ENCODE measurements around the gene GPLD1.
"Not testable (repeated sequence)": the region's sequence is repeated elsewhere in the genome, so short reads cannot be mapped to it uniquely, and the experiment has no call there.

The GPLD1 gene

DNA sequence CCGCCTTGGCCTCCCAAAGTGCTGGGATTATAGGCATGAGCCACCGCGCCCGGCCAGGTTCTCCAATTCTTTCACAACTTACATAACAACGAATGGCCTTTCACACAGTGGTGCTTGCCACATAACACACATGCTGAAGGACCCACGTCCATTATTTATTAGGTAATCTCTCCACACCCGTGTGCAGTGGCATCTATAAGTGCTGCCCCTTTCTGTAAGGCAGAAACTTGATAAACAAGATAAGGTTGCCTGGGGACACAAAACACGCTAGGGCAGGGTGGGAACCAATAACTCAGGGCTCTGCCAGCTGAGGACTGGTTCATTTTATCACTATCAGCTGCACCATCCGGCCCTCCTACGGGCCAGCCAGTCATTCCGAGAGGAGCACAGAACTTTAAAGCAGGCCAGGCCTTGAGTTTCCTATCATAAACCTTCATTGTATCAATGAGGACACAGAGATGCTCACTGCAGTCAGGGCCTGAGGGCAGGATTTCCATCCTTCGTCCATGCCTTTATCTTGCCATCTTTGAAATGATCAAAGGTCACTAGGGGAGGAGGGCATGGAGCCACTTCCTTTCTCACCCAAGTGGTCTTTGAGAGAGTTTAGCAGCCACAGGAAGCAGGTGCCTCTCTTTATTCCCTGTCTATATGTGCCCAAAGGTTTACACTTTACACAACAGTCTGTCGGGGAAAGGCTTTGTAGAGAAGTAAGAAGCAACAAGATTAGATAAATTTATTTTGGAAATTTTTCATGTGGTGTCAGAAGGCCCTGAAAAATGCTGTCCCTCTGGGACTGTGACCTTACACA, 37.6 kb downstream of the GPLD1 start:
- no peak for DNase-seq

DNA sequence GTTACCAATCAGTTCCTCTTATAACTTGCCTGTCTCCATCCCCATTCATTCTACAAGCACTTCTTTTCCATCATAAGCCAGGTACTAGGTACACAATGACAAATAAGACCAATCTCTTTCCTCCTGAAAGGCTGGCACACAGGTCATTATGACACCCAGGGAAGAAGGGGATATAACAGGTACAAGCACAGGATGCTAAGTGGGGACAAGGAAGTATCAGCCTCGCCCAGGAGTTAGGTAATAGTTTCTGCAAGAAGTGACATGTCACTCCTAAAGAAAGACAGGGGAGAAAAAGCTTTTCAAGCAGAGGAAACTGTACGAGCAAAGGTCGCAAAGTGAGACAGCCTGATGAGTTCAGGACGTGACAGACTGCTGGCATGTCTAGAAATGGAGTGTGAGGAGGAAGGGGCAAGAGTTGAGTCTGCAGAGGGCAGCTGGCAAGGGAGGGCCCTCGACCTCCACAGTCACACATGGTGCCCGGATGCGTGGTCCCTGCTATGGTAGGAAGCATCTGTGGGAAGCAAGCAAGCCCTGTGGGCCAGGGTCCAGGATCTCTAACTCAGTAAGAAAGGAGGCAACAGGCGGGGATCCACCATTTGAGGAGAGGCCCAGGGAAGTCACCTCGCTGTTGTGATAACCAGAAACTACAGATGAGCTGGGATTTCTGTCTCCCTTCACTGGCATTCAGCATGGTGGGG, 40.4 kb downstream of the GPLD1 start:
- no peak for DNase-seq

DNA sequence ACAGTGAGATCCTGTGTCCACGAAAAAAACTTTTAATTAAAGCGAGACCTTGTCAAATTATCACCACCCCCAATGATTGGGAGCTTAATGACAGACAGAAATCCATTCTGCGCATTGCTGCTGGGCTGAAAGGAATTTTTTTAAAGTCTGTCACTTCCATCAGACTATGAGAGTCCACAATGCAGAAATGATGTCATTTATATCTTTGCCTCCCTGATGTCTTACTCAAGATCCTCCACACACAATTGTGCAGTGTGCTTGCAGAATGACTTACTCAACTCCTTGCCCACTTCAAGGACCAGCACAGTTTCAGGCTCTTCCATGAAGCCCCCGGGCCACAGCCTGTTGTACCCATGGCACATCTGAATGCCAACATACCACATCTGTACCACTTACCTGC, 41.0 kb downstream of the GPLD1 start:
- DNase-seq: no peak

DNA sequence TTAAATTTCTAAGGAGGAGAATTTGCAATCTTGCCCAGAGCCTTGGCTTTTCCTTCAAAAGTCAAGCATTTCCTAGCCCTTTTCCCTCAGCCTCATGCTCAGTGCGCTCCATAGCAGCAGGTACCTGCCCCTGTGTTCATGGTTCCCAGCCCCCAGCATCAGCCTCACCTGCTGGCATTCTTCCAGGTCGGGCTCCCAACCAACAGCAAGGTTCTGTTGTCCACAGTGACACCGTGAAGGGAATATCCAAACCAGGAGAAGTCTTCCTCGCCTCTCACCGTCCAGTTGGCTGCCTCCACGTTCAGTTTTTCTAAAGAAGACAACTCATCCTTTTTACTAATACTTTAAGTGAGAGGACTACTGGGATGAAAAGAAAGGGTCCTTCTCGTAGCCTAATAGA, 42.7 kb downstream of the GPLD1 start:
- no peak for DNase-seq

DNA sequence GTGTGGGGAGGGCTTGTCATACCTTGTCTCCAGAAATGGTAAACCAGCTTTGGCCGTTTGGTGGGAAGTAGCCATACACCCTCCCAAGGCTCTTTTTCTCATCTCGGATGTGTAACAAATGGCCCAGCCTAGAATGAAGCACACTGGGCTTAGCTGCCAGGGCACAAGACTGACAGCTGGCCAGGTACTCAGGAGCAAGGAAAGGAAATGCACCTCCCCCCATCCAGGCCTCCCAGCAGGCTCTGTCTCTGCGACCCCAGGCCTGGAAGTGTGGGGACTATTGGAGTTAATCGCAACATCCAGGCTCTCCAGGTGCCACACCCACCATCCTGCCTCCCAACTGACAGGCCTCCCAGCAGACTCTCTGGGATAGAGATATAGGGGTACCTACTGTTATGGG, 43.7 kb downstream of the GPLD1 start:
- no peak for DNase-seq

DNA sequence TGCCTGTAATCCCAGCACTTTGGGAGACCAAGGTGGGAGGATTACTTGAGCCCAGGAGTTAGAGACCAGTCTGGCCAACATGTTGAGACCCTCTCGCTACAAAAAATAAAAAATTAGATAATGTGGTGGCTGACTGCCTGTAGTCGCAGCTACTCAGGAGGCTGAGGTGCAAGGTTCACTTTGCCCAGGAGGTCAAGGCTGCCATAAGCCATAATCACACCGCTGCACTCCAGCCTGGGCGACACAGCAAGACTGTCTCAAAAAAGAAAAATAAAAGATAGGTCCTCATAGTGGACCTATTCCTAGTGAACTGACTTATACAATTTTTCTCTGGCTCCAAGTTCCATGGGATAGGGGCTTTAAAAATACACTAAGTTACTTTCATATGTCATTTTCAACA, 44.8 kb downstream of the GPLD1 start:
- DNase-seq: no peak

DNA sequence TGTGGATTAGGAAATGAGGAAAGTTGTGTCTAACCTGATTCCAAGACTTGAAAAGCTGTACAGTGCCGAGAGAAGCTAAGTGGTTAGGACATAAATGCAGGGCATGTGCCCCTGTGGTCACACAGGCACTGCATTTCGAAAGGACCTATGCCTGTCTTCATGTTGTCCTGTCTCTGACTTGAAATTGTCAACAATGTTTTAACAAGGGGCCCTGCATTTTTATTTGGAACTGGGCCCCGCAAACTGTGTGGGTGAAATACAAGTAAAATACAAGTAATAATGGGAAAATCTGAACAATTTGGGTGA, 47.8 kb downstream of the GPLD1 start:
- no peak for DNase-seq

DNA sequence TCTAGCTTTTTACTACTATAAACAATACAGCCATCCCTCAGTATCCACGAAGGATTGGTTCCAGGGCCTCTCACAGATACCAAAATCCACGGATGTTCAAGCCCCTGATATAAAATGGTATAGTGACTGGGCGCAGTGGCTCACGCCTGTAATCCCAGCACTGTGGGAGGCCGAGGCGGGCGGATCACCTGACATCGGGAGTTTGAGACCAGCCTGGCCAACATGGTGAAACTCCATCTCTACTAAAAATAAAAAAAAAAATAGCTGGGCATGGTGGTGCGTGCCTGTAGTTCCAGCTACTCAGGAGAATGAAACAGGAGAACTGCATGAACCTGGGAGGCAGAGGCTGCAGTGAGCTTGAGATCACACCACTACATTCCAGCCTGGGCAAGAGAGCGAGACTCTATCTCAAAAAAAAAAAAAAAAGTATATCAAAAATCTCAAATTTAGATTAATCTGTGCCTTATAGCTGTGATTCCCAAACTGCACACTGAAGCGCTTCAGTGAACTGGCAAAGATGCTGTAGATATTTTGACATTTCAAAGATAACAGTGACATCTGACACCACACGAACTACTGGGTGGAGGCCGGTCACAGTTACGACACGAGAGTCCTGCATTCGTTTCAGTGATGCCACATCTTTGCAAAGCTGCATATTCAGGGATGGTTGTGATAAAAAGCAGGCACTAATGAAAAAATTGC, 48.3 kb downstream of the GPLD1 start:
- DNase-seq: no peak

DNA sequence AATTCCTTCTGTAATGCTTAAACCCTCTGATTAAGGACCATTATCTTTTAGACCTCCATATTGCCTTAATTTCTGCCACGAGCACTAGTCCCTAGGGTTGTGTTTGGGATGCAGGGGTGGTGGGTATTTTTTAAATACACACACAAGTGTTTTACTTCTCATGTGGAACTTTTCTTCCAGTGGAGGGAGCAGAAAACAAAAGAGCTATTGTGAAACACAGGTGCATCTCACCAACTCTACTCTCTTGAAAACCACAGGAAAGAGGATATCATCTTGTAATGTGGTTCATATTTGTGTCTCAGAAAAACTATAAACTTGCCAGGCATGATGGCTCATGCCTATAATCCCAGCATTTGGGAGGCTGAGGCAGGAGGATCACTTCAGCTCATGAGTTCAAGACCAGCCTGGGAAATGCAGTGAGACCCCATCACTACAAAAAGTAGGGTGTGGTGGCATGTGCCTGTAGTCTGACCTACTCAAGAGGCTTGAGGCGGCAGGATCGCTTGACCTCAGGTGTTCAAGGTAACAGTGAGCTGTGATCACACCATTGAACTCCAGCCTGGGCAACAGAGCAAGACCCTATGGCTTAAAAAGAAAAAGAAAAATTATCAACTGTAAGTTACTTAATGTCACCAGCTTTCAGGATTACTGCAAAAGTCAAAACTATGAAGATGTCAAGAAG, 49.4 kb downstream of the GPLD1 start:
- no peak for DNase-seq

DNA sequence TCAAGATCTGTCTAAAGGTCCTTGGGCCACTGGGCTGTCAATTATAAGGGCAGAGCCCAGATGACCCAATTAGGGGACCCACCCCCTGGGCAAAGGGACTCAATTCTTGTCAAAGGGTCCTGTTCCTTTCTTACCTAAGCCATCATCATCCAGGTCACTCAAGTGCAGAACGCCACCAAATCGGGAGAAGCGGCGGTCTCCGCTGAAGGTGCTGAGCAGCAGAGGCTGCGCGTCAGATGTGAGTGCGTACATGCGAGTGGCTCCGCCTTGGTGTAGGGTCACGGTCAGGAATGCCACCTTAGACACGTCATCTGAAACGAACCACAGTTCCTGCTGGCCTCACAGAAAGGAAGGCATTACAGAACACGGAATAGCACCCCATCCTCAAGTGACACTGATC, 52.4 kb downstream of the GPLD1 start:
- DNase-seq: no peak

DNA sequence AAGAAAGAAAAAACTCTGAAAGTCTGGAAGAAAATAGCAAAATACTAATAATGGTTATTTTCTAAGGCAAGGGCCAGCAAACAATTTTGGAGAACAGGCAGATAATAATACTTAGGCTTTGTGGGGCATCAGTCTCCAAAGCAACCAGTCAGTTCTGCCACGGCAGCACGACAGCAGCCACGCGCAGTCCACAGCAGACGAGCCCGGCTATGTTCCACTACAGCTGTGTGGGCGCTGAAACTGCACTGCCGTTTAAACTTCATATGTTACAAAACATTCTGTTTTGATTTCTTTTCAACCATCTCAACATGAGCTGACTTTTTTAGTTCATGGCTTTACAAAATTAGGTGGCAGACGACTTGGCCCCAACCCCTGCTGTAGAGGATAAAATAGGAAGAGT, 56.8 kb downstream of the GPLD1 start:
- DNase-seq: no peak

DNA sequence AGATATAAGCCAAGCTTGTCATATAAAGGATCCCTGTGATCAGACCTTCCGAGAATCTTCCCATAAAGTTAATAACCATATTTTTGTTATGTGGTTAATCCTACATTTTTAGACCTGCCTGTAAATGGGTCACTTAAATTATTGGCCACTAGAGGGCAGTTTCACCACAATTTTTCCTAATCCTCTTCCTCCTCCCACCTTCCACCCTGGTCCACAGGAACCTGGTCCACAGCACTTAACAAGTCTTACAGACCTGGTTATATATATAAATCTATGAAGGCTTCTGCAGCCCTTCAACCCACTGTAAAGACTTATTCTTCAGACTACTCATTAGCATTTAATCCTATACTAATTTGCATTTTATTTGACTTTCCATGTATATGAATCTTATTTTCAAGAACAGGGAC, 58.3 kb downstream of the GPLD1 start:
- no peak for DNase-seq

DNA sequence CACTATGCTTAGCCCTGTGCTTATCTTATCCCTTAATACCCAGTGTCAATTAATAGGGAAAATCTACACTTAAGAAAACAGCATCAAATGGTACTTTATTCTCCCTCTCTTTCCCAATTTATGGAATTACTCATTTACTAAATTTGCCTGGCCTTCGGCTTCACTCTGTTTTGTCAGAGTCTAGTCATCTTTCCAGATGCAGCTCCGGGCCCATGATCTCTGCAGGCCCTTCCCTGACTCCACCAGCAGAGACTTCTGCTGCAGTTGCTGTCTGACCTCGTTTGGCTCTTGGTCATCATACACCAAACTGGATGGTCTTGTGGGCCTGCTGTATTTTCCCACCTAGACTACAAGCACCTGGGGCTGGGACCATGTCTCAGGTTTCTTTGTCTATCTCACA, 59.3 kb downstream of the GPLD1 start:
- DNase-seq: no peak

DNA sequence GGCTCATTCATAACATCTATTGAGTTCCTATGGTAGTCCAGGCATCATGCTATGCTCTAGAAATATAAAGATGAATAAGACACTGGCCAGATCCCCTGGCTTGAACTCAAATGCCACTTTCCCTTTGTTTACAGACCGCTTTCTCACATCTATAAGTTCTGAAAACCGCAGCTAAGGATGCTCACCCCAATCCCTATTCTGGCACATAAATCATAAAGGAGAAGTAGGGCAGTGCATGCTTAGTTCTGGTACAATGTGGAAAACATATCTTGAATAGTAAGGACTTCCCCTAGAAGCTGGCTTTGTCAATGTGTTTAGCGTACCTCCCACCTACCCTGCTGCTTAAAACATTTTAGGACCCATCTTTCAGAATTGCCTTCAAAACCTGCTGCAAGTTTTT, 60.2 kb downstream of the GPLD1 start:
- DNase-seq: no peak

DNA sequence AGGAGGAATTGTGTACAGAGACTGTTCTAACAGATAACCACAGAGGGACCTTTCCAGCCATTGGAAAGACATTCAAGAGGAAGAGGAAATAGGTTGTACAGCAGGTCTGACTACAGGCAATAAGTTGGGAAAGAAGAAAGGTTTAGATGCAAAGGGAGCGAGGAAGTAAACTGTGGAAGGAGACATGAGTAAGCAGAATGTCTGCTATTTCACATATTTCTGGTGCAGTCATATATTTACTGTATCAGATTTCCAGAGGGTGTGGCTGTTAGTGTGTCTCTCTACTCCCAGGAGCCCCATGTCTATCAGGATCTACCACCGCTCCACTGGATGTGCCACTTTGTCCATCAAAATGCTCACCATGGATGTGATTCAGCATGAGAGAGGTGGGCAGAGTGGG, 60.8 kb downstream of the GPLD1 start:
- DNase-seq: no peak

DNA sequence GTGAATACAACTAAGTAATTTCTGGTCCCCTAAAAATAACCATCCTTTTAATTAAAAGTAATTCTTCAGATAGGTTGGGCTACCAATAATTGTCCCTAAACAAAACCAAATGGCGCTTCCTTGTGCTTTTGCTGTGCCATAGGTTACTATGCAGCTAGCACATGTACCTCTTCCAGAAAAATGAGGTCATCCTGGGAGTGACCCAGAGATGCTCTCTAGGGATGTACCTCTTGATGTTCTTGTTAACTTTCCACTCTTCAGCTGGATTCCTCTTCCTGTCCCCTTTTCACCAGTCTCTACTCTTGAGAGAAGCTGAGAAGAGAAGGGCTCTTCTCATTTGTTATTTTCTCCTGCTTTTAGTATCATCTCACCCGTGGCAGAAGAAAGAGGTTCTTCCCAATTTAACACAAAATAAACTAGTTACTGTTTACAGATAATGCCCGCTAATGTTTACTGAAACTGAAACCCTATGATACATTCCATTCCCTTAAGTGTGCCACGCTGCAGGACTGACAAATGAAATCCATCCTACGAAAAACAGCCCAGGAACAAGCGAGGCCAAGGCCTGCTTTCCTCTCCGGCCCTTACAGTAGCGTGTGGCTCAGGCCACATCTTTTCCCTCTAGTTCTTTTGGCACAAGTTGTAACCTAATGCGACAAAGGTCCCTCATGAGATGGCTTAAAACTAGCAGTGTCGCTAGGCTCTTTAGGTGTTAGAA, 62.5 kb downstream of the GPLD1 start:
- DNase-seq: no peak

DNA sequence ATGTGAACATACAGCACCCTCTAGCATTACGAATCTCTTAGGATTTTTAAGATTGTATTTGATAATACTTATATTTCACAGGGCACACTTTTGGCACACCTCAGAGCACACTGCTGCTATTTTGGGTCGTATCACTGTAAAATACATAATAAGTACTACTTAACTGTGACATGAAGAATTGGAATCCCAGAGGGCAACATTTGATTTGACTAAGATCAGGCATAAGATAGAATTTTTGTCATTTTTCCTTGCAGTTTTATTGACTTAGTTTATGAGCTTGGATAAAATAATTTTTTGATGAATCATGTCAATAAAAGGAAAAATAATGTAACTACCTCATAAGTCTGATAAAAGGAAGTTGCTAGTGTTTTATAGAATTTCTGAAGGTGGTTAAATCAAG, 64.3 kb downstream of the GPLD1 start:
- no peak for DNase-seq

DNA sequence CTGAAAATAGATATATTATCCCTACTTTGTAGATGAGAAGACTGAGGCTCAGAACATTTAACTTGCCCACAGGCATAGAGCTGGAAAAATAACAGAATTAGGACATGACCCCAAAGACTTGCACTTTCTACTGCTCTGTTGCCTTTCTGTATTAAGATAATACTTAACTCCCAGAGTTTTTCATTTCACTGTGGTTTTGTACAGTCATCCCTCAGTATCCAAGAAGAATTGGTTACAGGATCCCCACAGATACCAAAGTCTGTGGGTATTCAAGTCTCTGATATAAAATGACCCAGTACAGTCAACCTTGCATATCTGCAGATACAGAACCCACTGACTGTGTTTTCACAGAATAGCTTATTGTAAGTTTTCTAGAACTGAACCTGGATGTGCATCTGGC, 69.9 kb downstream of the GPLD1 start:
- DNase-seq: no peak

DNA sequence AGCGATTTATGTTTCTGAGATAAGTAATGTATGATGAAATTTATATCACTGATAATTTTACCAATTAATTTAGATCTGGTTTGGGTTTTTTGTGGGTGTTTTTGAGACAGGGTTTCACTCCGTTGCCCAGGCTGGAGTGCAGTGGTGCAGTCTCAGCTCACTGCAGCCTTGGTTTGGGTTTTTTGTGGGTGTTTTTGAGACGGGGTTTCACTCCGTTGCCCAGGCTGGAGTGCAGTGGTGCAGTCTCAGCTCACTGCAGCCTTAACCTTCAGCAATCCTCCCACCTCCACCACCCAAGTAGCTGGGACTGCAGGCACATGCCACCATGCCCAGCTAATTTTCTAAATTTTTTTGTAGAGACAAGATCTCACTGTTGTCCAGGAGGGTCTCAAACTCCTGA, 73.6 kb downstream of the GPLD1 start:
- no peak for DNase-seq

DNA sequence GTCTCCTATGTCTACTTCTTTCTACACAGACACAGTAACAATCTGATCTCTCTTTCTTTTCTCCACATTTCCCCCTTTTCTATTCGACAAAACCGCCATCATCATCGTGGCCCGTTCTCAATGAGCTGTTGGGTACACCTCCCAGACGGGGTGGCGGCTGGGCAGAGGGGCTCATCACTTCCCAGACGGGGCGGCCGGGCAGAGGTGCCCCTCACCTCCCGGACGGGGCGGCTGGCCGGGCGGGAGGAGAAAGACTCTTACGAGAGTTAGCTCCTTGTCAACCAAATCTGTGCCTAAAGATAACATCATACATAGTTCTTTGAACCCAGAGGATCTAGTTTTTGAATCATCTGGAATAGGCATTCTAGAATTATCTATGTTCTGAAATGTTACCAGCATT, 74.8 kb downstream of the GPLD1 start:
- not testable (repeated sequence) for DNase-seq

DNA sequence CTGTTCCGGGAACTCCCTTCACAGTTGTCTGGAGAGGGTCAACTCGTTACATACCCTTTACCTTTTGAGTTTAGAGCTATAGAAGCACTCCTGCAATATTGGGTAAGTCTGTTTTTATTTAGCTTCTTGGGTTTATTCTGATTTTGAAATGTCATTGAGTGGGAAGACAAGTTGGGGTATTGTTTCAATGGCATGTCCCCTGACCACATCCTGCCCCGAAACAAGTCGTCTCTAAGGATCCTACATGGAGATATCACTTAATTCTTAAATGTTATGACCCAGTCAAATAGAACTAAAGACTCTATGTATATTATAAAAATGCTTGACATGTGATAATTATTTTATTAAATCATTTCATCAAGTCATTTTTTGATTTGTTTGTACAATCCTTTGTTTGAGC, 77.1 kb downstream of the GPLD1 start:
- no peak for DNase-seq

DNA sequence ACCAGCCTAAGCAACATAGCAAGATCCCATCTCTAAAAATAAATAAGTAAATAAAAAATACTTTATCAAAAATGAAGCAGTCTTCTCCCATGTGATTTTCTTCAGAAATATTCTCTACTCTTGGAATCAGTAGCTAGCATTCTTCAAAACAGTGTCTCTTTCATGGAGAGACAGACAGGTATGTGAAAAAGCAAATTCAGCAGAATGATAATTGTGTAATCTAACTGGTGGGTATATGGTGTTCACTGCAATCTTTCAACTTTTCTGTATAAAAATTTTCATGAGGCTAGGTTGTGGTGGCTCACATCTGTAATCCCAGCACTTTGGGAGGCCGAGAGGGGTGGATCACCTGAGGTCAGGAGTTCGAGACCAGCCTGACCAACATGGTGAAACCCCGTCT, 78.8 kb downstream of the GPLD1 start:
- DNase-seq: no peak

All from stimulated activated CD4-positive, alpha-beta T cell treated with anti-CD3 and anti-CD28 coated beads, Interleukin-12 subunit alpha, Interleukin-12 subunit beta, amount 100 ng/mL, for 4 hours (primary cell).